ENCODE measurements around the gene ESRRA.
A peak's percentile ranks its signal among the peaks of the same experiment; 100 is the strongest.

Gene ESRRA

GRCh38 chr11:64263021-64263946 is 42.0 kb upstream of the ESRRA start:
- no peak overlapping the region for H3K4me2 ChIP-seq (ENCODE audit: low read length)
- H3K4ac ChIP-seq (ENCODE audit: low read depth, low read length) = peak overlapping the region; percentile 1
- no peak overlapping the region for H2BK5ac ChIP-seq (ENCODE audit: low read depth, low read length, poor library complexity)
- H2AFZ ChIP-seq (ENCODE audit: insufficient read depth, low read length, poor library complexity) = no peak overlapping the region
- H3K14ac ChIP-seq (ENCODE audit: low read length) = peak overlapping the region; percentile 15
- H3K23ac ChIP-seq (ENCODE audit: low read length) = no peak overlapping the region
- H3K9me3 ChIP-seq (ENCODE audit: insufficient read depth, low read depth, low read length) = peaks cover 4% of the 10 kb centered on the region
- H2AK5ac ChIP-seq (ENCODE audit: low read length) = peak overlapping the region; percentile 10
- H3K4me1 ChIP-seq (ENCODE audit: control insufficient read depth in 1 of 2, insufficient read depth in 2 of 2, low read length in 2 of 2) = peaks cover 28 to 33% of the 10 kb centered on the region in 2 experiments
- no peak for DNase-seq
- H3K4me3 ChIP-seq (ENCODE audit: low read depth, low read length) = no peak overlapping the region
- peaks cover 78 to 81% of the 10 kb centered on the region in 2 experiments for H3K36me3 ChIP-seq (ENCODE audit: control insufficient read depth in 1 of 2, insufficient read depth in 2 of 2, low read length in 2 of 2)
- H3K79me1 ChIP-seq (ENCODE audit: low read length) = peaks cover 14% of the 10 kb centered on the region
- no peaks in the 10 kb centered on the region for H3K27me3 ChIP-seq (ENCODE audit: insufficient read depth, low read length)
- H3K18ac ChIP-seq (ENCODE audit: low read length) = peak overlapping the region; percentile 55
- H4K8ac ChIP-seq (ENCODE audit: low read depth, low read length) = peak overlapping the region; percentile 13
- no peak overlapping the region for H2BK120ac ChIP-seq (ENCODE audit: insufficient read depth, low read length, poor library complexity)
- peak overlapping the region; percentile 25 for H4K91ac ChIP-seq (ENCODE audit: low read depth, low read length)
- H2BK12ac ChIP-seq (ENCODE audit: low read length) = peak overlapping the region; percentile 24
- H3K27ac ChIP-seq (ENCODE audit: low read depth, low read length) = peak overlapping the region; percentile 59
- H3K9ac ChIP-seq (ENCODE audit: low read length) = no peak overlapping the region
- no CpG with 5 or more reads among the region's 29 CpGs for WGBS (ENCODE audit: extremely low coverage, insufficient coverage, insufficient read length)
- H4K12ac ChIP-seq (ENCODE audit: low read depth, low read length) = no peak overlapping the region
- H3K79me2 ChIP-seq (ENCODE audit: control insufficient read depth, insufficient read depth, low read length, poor library complexity) = no peaks in the 10 kb centered on the region

- peaks cover 74 to 75% of the 10 kb centered on the region in 2 experiments for H3K36me3 ChIP-seq (ENCODE audit: control insufficient read depth in 1 of 2, insufficient read depth in 2 of 2, low read length in 2 of 2)
- no peak overlapping the region for H3K9ac ChIP-seq (ENCODE audit: low read length)
- peak overlapping the region; percentile 31 for H3K4ac ChIP-seq (ENCODE audit: low read depth, low read length)
- H4K91ac ChIP-seq (ENCODE audit: low read depth, low read length) = peak overlapping the region; percentile 25
- H3K9me3 ChIP-seq (ENCODE audit: insufficient read depth, low read depth, low read length) = peaks cover 2% of the 10 kb centered on the region
- H2AK5ac ChIP-seq (ENCODE audit: low read length) = peak overlapping the region; percentile 13
- H4K8ac ChIP-seq (ENCODE audit: low read depth, low read length) = no peak overlapping the region
- peak overlapping the region; percentile 21 for H2BK120ac ChIP-seq (ENCODE audit: insufficient read depth, low read length, poor library complexity)
- H3K4me1 ChIP-seq (ENCODE audit: control insufficient read depth in 1 of 2, insufficient read depth in 2 of 2, low read length in 2 of 2) = peaks cover 35 to 39% of the 10 kb centered on the region in 2 experiments
- no peak overlapping the region for H3K4me2 ChIP-seq (ENCODE audit: low read length)
- H3K4me3 ChIP-seq (ENCODE audit: low read depth, low read length) = no peak overlapping the region
- no CpG with 5 or more reads among the region's 8 CpGs for WGBS (ENCODE audit: extremely low coverage, insufficient coverage, insufficient read length)
- peak overlapping the region; percentile 17 for H2BK5ac ChIP-seq (ENCODE audit: low read depth, low read length, poor library complexity)
- no peaks in the 10 kb centered on the region for H3K27me3 ChIP-seq (ENCODE audit: insufficient read depth, low read length)
- H2AFZ ChIP-seq (ENCODE audit: insufficient read depth, low read length, poor library complexity) = no peak overlapping the region
- H4K12ac ChIP-seq (ENCODE audit: low read depth, low read length) = no peak overlapping the region
- H3K18ac ChIP-seq (ENCODE audit: low read length) = peak overlapping the region; percentile 55
- peaks cover 19% of the 10 kb centered on the region for H3K79me1 ChIP-seq (ENCODE audit: low read length)
- H3K79me2 ChIP-seq (ENCODE audit: control insufficient read depth, insufficient read depth, low read length, poor library complexity) = no peaks in the 10 kb centered on the region
- peak overlapping the region; percentile 8 for H2BK12ac ChIP-seq (ENCODE audit: low read length)
- H3K27ac ChIP-seq (ENCODE audit: low read depth, low read length) = no peak overlapping the region
- no peak for DNase-seq
- H3K14ac ChIP-seq (ENCODE audit: low read length) = no peak overlapping the region
- no peak overlapping the region for H3K23ac ChIP-seq (ENCODE audit: low read length)
Measured at GRCh38 chr11:64263947-64264317, 41.4 kb upstream of the ESRRA start.

- H2BK120ac ChIP-seq (ENCODE audit: insufficient read depth, low read length, poor library complexity) = no peak overlapping the region
- no peak overlapping the region for H3K4ac ChIP-seq (ENCODE audit: low read depth, low read length)
- H3K79me1 ChIP-seq (ENCODE audit: low read length) = peaks cover 24% of the 10 kb centered on the region
- no CpG with 5 or more reads among the region's 10 CpGs for WGBS (ENCODE audit: extremely low coverage, insufficient coverage, insufficient read length)
- no peaks in the 10 kb centered on the region for H3K27me3 ChIP-seq (ENCODE audit: insufficient read depth, low read length)
- H3K27ac ChIP-seq (ENCODE audit: low read depth, low read length) = no peak overlapping the region
- peak overlapping the region; percentile 55 for H3K18ac ChIP-seq (ENCODE audit: low read length)
- no peak overlapping the region for H3K23ac ChIP-seq (ENCODE audit: low read length)
- H2AFZ ChIP-seq (ENCODE audit: insufficient read depth, low read length, poor library complexity) = no peak overlapping the region
- H2BK12ac ChIP-seq (ENCODE audit: low read length) = no peak overlapping the region
- no peak overlapping the region for H2BK5ac ChIP-seq (ENCODE audit: low read depth, low read length, poor library complexity)
- peaks cover 2% of the 10 kb centered on the region for H3K9me3 ChIP-seq (ENCODE audit: insufficient read depth, low read depth, low read length)
- H3K36me3 ChIP-seq (ENCODE audit: control insufficient read depth in 1 of 2, insufficient read depth in 2 of 2, low read length in 2 of 2) = peaks cover 69 to 71% of the 10 kb centered on the region in 2 experiments
- no peak overlapping the region for H3K4me2 ChIP-seq (ENCODE audit: low read length)
- no peak overlapping the region for H3K4me3 ChIP-seq (ENCODE audit: low read depth, low read length)
- H4K8ac ChIP-seq (ENCODE audit: low read depth, low read length) = no peak overlapping the region
- peaks cover 2% of the 10 kb centered on the region for H3K79me2 ChIP-seq (ENCODE audit: control insufficient read depth, insufficient read depth, low read length, poor library complexity)
- H3K4me1 ChIP-seq (ENCODE audit: control insufficient read depth in 1 of 2, insufficient read depth in 2 of 2, low read length in 2 of 2) = peaks cover 37 to 42% of the 10 kb centered on the region in 2 experiments
- no peak overlapping the region for H3K9ac ChIP-seq (ENCODE audit: low read length)
- no peak for DNase-seq
- no peak overlapping the region for H2AK5ac ChIP-seq (ENCODE audit: low read length)
- no peak overlapping the region for H4K12ac ChIP-seq (ENCODE audit: low read depth, low read length)
- no peak overlapping the region for H3K14ac ChIP-seq (ENCODE audit: low read length)
- H4K91ac ChIP-seq (ENCODE audit: low read depth, low read length) = no peak overlapping the region
Measured at GRCh38 chr11:64264371-64264852, 40.9 kb upstream of the ESRRA start.

- Histone ChIP-seq H3K36me3 (ENCODE audit: control insufficient read depth in 1 of 2, insufficient read depth in 2 of 2, low read length in 2 of 2) (peaks cover 59 to 60% of the 10 kb centered on the region in 2 experiments), H3K27ac (ENCODE audit: low read depth, low read length) (no peak overlapping the region), H3K4me2 (ENCODE audit: low read length) (no peak overlapping the region), H3K9ac (ENCODE audit: low read length) (no peak overlapping the region), H2BK5ac (ENCODE audit: low read depth, low read length, poor library complexity) (no peak overlapping the region), H2AFZ (ENCODE audit: insufficient read depth, low read length, poor library complexity) (no peak overlapping the region), H3K79me2 (ENCODE audit: control insufficient read depth, insufficient read depth, low read length, poor library complexity) (peaks cover 8% of the 10 kb centered on the region), H3K79me1 (ENCODE audit: low read length) (peaks cover 32% of the 10 kb centered on the region), H3K18ac (ENCODE audit: low read length) (no peak overlapping the region), H3K4me1 (ENCODE audit: control insufficient read depth in 1 of 2, insufficient read depth in 2 of 2, low read length in 2 of 2) (peaks cover 37 to 42% of the 10 kb centered on the region in 2 experiments), H3K23ac (ENCODE audit: low read length) (no peak overlapping the region), H3K27me3 (ENCODE audit: insufficient read depth, low read length) (no peaks in the 10 kb centered on the region), H2AK5ac (ENCODE audit: low read length) (no peak overlapping the region), H2BK120ac (ENCODE audit: insufficient read depth, low read length, poor library complexity) (no peak overlapping the region), H3K4ac (ENCODE audit: low read depth, low read length) (no peak overlapping the region), H3K4me3 (ENCODE audit: low read depth, low read length) (no peak overlapping the region), H4K8ac (ENCODE audit: low read depth, low read length) (no peak overlapping the region), H3K9me3 (ENCODE audit: insufficient read depth, low read depth, low read length) (peaks cover 2% of the 10 kb centered on the region), H2BK12ac (ENCODE audit: low read length) (no peak overlapping the region), H4K91ac (ENCODE audit: low read depth, low read length) (no peak overlapping the region), H3K14ac (ENCODE audit: low read length) (no peak overlapping the region), H4K12ac (ENCODE audit: low read depth, low read length) (no peak overlapping the region)
- no CpG with 5 or more reads among the region's 35 CpGs for WGBS (ENCODE audit: extremely low coverage, insufficient coverage, insufficient read length)
- no peak for DNase-seq
Measured at GRCh38 chr11:64265176-64266160, 39.9 kb upstream of the ESRRA start.
